Gastroesophageal sphincter (tissue), 4 donors: ENCODE measurements around the gene SLC35E4. TPM values are rescaled to one million over a fixed set of nuclear protein-coding genes. Genes with fewer than 3 reads are reported as not detected.

Experiments used
- ATAC-seq: fragments of 150-250 bp; one replicate; pipeline ENCODE4 v1.9.1; 2016; ENCODE audit warnings: mild to moderate bottlenecking, moderate library complexity
- H3K27ac ChIP-seq, 4 donors: fragments of 200-600 bp; sonication (generic) in 3 of 4; 1 replicate in 3 of 4; 2 replicates in 1 of 4; pipeline ENCODE4 v1.5.1; 2016 to 2019
- H3K27me3 ChIP-seq: fragments of 200-600 bp; sonication (generic); one replicate; pipeline ENCODE4 v1.5.1; 2019
- H3K36me3 ChIP-seq, 2 donors: fragments of 200-600 bp; sonication (generic); one replicate each; pipeline ENCODE4 v1.5.1; 2019; ENCODE audit warnings: control low read depth in 1 of 2
- H3K4me1 ChIP-seq, 3 donors: fragments of 200-600 bp; sonication (generic); 1 replicate in 2 of 3; 2 replicates in 1 of 3; pipeline ENCODE4 v1.5.1; 2016 to 2019; ENCODE audit warnings: control low read depth in 2 of 3
- H3K4me3 ChIP-seq, 2 donors: fragments of 200-600 bp; sonication (generic); one replicate each; pipeline ENCODE4 v1.5.1; 2019; ENCODE audit warnings: mild to moderate bottlenecking in 1 of 2, moderate library complexity in 1 of 2
- H3K9me3 ChIP-seq, 3 donors: fragments of 200-600 bp; sonication (generic); one replicate each; pipeline ENCODE4 v1.5.1; 2017 to 2019; ENCODE audit warnings: control low read depth in 2 of 3
- EP300 ChIP-seq: sonication (generic); formaldehyde crosslinking; IDR thresholded peaks from one replicate; pipeline ENCODE4 v1.6.1; 2017; ENCODE audit warnings: antibody characterized with exemption, mild to moderate bottlenecking
- POLR2A ChIP-seq, 2 donors: fragments of 450-650 bp; IDR thresholded peaks; one replicate each; pipeline ENCODE4 v1.6.1; 2017; ENCODE audit warnings: antibody characterized with exemption in 2 of 2, mild to moderate bottlenecking in 2 of 2, moderate library complexity in 1 of 2
- POLR2AphosphoS5 ChIP-seq: sonication (generic); formaldehyde crosslinking; IDR thresholded peaks from one replicate; pipeline ENCODE4 v1.6.1; 2017; ENCODE audit warnings: antibody characterized with exemption
- WGBS, 2 donors: methylation state at CpG; one replicate each; pipeline ENCODE4 v1.1.5; 2018; ENCODE audit warnings: low coverage in 1 of 2; 5-methylcytosine and 5-hydroxymethylcytosine counted together
- total RNA-seq, 4 donors: library from RNA; depleted of rRNA; stranded (reverse); fragments of >200 nt; gene quantifications; one replicate each; pipeline ENCODE4 v1.1.0, GENCODE V29; 2016
- TF ChIP-seq, protein P1 (sequence below), 4 experiments: fragments of 200-600 bp in 2 of 4; fragments of 450-650 bp in 2 of 4; sonication (generic) in 1 of 4; IDR thresholded peaks; one replicate each; pipeline ENCODE4 v1.5.1; 2017 to 2019; ENCODE audit warnings: antibody characterized with exemption in 4 of 4, mild to moderate bottlenecking in 2 of 4, moderate library complexity in 2 of 4

The SLC35E4 gene
- total RNA-seq, 4 donors from 2014 or later = 6.5 to 13.5 (median 10.9) TPM

DNA sequence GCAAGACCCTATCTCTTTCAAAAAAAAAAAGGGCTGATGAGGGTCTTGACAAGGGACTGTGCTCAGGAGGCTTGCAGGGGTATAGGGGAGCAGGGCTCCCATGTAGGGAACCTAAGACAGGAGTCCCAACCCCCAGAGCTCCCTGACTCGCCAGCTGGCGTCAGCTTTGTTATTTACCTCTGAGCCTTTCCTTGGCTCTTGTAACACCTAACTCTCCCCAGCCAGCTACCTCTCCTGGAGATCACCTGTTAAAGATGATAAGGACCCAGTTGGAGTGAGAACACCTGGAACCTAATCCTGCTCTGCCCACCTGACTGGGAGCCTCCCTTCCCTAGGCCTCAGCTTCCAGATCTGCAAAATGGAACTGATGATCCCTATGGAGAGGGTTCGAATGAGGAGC lies 13.2 kb downstream of the SLC35E4 start:
- ATAC-seq = no peak
- Histone ChIP-seq H3K27me3 (no peaks in the 10 kb centered on the region), H3K36me3 (peaks cover 0 to 21% of the 10 kb centered on the region in 2 donors), H3K4me1 (peaks cover 0 to 18% (median 1%) of the 10 kb centered on the region in 3 donors), H3K4me3 (no peak overlapping the region), H3K9me3 (no peaks in the 10 kb centered on the region), H3K27ac (peak overlapping the region in 1 of 4 donors; percentile 47)
- WGBS, 2 donors = 88% methylated on average over 2 of the region's 3 CpGs; no CpG with 5 or more reads in 1 of the 2 donors
- no peak for TF ChIP-seq POLR2A (IDR thresholded peaks at IDR 0.05)
- TF ChIP-seq, protein P1, sequence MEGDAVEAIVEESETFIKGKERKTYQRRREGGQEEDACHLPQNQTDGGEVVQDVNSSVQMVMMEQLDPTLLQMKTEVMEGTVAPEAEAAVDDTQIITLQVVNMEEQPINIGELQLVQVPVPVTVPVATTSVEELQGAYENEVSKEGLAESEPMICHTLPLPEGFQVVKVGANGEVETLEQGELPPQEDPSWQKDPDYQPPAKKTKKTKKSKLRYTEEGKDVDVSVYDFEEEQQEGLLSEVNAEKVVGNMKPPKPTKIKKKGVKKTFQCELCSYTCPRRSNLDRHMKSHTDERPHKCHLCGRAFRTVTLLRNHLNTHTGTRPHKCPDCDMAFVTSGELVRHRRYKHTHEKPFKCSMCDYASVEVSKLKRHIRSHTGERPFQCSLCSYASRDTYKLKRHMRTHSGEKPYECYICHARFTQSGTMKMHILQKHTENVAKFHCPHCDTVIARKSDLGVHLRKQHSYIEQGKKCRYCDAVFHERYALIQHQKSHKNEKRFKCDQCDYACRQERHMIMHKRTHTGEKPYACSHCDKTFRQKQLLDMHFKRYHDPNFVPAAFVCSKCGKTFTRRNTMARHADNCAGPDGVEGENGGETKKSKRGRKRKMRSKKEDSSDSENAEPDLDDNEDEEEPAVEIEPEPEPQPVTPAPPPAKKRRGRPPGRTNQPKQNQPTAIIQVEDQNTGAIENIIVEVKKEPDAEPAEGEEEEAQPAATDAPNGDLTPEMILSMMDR (IDR thresholded peaks at IDR 0.05) = no peak
- TF ChIP-seq POLR2AphosphoS5 = no peak
- TF ChIP-seq EP300 = no peak

DNA sequence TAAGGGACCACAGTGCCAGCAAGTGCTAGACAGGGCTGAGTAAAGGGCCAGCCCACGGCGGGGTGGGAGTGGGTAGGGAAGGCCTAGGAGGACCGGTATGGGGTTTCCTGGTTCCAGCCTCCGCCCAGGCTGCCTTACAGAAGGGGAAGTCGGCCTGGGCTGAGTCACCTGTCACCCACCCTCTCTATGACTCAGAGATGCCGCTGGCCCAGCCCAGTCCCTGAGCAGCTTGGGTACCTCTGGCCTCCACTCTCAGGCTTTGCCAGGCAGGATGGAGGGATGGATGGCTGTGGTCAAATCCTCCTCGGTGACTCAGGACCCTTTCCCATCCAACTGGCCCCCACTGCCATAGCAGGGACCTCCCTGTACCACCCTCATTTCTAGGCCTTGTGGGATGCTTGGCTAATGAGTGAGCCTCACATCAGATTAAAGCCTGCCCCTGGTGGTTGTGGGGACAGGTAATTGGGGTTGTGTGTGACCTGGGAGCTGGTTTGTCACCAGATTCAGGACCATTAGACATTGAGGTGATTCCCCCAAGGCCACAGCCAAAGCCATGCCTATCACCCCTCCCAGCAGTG lies 13.9 kb downstream of the SLC35E4 start:
- WGBS, 2 donors = 51% methylated on average over 3 of the region's 7 CpGs; no CpG with 5 or more reads in 1 of the 2 donors
- Histone ChIP-seq H3K4me3 (no peak overlapping the region), H3K4me1 (peaks cover 0 to 11% (median 0%) of the 10 kb centered on the region in 3 donors), H3K27me3 (no peaks in the 10 kb centered on the region), H3K27ac (peak overlapping the region in 2 of 4 donors; percentile 47 to 51), H3K36me3 (peaks cover 0 to 24% of the 10 kb centered on the region in 2 donors), H3K9me3 (no peaks in the 10 kb centered on the region)
- peak; percentile 82 for ATAC-seq
- TF ChIP-seq EP300 (no peak), POLR2AphosphoS5 (no peak), POLR2A (IDR thresholded peaks at IDR 0.05) (no peak)
- TF ChIP-seq, protein P1 (IDR thresholded peaks at IDR 0.05) = no peak

DNA sequence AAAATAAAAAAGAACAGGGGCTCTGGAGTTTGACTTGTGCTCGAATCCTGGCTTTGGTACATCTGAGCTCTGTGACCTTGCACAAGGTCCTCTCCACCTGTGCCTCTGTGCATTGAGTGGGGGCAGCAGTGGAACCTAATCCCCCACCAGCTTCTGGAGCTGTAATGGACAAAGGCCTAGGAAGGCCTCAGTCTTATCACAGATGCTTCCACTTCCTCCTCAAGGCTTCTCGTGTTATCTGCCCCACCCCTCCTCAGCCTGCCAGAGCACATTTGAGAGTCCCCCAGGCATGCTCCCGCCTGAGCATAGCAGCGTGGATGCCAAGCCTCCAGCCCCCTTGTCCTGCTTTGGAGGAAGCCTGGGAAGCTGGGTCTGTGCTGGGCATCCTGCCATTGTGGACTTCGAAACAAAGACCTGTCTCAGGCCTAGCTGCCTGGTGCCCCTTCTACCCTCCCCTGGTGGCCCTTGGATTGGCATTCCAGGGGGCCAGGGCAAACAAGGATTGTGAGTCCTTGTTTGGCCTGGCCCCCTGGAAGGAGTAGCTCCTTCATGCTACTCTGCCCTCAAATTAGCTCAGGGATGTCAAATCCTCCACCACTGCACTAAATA lies 15.0 kb downstream of the SLC35E4 start:
- Histone ChIP-seq H3K4me3 (no peak overlapping the region), H3K36me3 (peaks cover 0 to 27% of the 10 kb centered on the region in 2 donors), H3K27ac (peak overlapping the region in 1 of 4 donors; percentile 51), H3K9me3 (no peaks in the 10 kb centered on the region), H3K4me1 (peaks cover 0 to 8% (median 0%) of the 10 kb centered on the region in 3 donors), H3K27me3 (no peaks in the 10 kb centered on the region)
- TF ChIP-seq POLR2A (IDR thresholded peaks at IDR 0.05) (no peak), POLR2AphosphoS5 (no peak), EP300 (no peak)
- TF ChIP-seq, protein P1 (IDR thresholded peaks at IDR 0.05) = no peak
- ATAC-seq = no peak
- 42 to 59% methylated on average over 2 to 4 of the region's 5 CpGs for WGBS, 2 donors

DNA sequence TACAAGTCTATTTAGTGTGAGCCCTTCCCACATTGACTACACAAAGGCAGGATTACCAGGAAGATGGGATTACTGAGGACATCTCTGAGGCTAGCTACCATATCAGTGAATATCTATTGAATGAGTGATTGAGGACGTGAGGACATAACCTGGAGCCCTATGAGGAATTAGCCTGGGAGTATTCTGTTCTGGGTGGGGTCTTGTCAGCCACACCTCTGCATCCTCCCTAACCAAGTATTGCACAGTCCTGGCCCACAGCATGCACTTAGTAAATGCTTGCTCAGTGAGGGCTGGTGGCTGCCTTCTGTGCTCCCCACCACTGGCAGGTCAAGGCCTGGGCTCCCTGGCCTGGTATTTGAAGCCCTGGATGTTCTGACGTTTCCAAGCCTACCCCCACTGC lies 17.3 kb downstream of the SLC35E4 start:
- Histone ChIP-seq H3K9me3 (no peaks in the 10 kb centered on the region), H3K27ac (no peak overlapping the region), H3K4me3 (no peak overlapping the region), H3K27me3 (no peaks in the 10 kb centered on the region), H3K36me3 (peaks cover 0 to 13% of the 10 kb centered on the region in 2 donors), H3K4me1 (peaks cover 0 to 8% (median 0%) of the 10 kb centered on the region in 3 donors)
- WGBS, 2 donors = 83 to 100% methylated on average over 1 to 2 of the region's 2 CpGs
- no peak for ATAC-seq
- TF ChIP-seq POLR2A (IDR thresholded peaks at IDR 0.05) = no peak
- TF ChIP-seq POLR2AphosphoS5 = no peak
- TF ChIP-seq, protein P1 (IDR thresholded peaks at IDR 0.05) = no peak
- no peak for TF ChIP-seq EP300

DNA sequence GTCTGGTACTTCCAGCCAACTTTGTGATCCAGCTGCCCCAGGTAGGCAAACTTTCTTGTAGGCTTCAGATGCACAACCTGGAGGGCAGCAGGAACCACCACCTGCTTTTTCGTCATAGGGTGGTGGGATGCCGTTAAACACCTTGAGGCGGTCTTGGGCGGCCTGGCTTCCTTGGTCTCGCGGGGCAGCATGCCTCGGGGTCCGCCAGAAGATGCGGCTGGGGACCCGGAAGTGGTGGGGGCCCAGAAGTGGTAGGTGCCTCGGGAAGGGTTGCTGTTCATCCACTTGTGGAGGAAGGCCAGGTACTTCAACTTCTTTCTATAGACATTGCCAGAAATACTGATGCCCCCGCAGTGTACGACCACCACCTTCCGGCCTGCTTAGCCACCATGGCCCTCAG lies 18.8 kb downstream of the SLC35E4 start:
- TF ChIP-seq, protein P1 (IDR thresholded peaks at IDR 0.05) = no peak
- WGBS, 2 donors = 80% methylated on average over 1 of the region's 14 CpGs; no CpG with 5 or more reads in 1 of the 2 donors
- no peak for ATAC-seq
- no peak overlapping the region for H3K27ac ChIP-seq
- H3K4me3 ChIP-seq = no peak overlapping the region
- no peaks in the 10 kb centered on the region for H3K9me3 ChIP-seq
- peaks cover 0 to 7% of the 10 kb centered on the region in 2 donors for H3K36me3 ChIP-seq
- peaks cover 0 to 3% (median 0%) of the 10 kb centered on the region in 3 donors for H3K4me1 ChIP-seq
- no peaks in the 10 kb centered on the region for H3K27me3 ChIP-seq
